Measurements from ENCODE around the gene WDR47. TPM values are rescaled to one million over a fixed set of nuclear protein-coding genes. Genes with fewer than 3 reads are reported as not detected.
"Not testable (repeated sequence)": the region's sequence is repeated elsewhere in the genome, so short reads cannot be mapped to it uniquely, and the experiment has no call there.

The WDR47 gene
- total RNA-seq, 2 experiments from 2014 or later, result 8.2 to 8.8 TPM

DNA sequence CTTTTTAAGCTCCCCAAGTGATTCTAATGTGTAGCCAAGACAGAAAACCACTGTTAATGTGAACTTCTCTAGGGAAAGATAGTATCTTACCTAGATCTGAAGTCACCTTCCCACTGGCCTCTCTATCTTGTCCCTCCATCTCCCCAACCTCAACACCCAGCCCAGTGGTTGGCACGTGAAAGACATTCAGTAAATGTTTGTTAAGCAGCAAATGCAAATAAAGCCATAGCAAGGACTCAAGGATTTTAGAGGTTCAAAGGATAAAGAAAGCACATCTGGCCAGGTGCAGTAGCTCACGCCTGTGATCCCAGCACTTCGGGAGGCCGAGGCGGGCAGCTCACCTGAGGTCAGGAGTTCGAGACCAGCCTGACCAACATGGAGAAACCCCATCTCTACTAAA lies 88.5 kb downstream of the WDR47 start:
- DNase-seq, result no peak
- H3K9me3 Mint-ChIP-seq, result peaks cover 5% of the 10 kb centered on the region
- CTCF ChIA-PET, result interaction anchor here (1.0 to 2.0 kb wide), 3 partner anchors 9 to 209 kb away, joined by 3 to 8 read pairs (median 4); partner anchors contain the start of gene CLCC1
- POLR2A ChIA-PET, result no interaction called here
- H3K4me3 Mint-ChIP-seq, result no peak overlapping the region
- H3K27me3 Mint-ChIP-seq, result peaks cover 5% of the 10 kb centered on the region
- H3K36me3 Mint-ChIP-seq (ENCODE audit: low read depth), result peaks cover 42% of the 10 kb centered on the region
- no peak overlapping the region for H3K27ac Mint-ChIP-seq
- peaks cover 36% of the 10 kb centered on the region for H3K4me1 Mint-ChIP-seq

DNA sequence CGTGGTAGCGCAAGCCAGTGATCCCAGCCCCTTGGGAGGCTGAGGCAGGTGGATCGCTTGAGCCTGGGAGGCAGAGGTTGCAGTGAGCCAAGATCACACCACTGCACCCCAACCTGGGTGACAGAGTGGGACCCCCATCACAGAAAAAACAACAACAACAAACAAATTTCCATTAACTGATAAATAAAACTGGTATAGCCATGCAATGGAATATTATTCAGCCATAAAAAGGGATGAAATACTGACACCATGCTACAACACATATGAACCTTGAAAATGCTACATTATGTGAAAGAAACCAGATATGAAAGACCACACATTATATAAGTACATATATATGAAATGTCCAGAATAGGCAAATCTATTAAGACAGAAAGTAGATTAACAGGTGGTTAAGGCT lies 90.7 kb downstream of the WDR47 start:
- H3K27ac Mint-ChIP-seq, result no peak overlapping the region
- no peaks in the 10 kb centered on the region for H3K27me3 Mint-ChIP-seq
- H3K4me1 Mint-ChIP-seq, result peaks cover 20% of the 10 kb centered on the region
- peaks cover 5% of the 10 kb centered on the region for H3K9me3 Mint-ChIP-seq
- CTCF ChIA-PET, result interaction anchor here (1.9 kb wide), 1 partner anchor 10 kb away, joined by 9 read pairs; no protein-coding TSS in a partner anchor
- peaks cover 34% of the 10 kb centered on the region for H3K36me3 Mint-ChIP-seq (ENCODE audit: low read depth)
- no peak overlapping the region for H3K4me3 Mint-ChIP-seq
- POLR2A ChIA-PET, result interaction anchor here (0.7 kb wide), 1 partner anchor 20 kb away, joined by 10 read pairs; no protein-coding TSS in a partner anchor
- no peak for DNase-seq

DNA sequence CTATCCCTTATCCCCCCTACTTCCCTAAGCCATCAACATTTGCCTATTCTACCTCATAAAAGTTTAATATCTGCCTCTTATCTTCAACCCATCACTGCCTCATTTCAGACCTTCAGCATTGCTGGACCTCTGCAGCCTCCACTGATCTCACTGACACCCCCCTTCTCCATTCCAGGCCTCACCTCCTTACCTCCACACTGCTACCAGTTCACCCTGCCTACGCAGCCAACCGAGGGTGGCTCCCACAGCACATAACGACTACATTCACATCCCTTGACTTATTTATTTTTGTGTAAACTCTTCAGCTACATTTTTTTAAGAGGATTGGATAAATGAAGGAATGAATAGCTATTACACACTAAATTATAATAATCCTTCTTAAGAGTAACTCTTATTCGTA lies 92.9 kb downstream of the WDR47 start:
- DNase-seq, result no peak
- Mint-ChIP-seq H3K4me3 (no peak overlapping the region), H3K27me3 (no peaks in the 10 kb centered on the region), H3K36me3 (ENCODE audit: low read depth) (peaks cover 21% of the 10 kb centered on the region), H3K4me1 (peaks cover 11% of the 10 kb centered on the region), H3K9me3 (no peaks in the 10 kb centered on the region), H3K27ac (no peak overlapping the region)
- CTCF ChIA-PET, result interaction anchor here (0.7 to 1.3 kb wide), 3 partner anchors 14 to 151 kb away, joined by 3 to 4 read pairs (median 3); no protein-coding TSS in a partner anchor
- POLR2A ChIA-PET, result interaction anchor here (0.7 kb wide), 1 partner anchor 476 kb away, joined by 10 read pairs; no protein-coding TSS in a partner anchor

DNA sequence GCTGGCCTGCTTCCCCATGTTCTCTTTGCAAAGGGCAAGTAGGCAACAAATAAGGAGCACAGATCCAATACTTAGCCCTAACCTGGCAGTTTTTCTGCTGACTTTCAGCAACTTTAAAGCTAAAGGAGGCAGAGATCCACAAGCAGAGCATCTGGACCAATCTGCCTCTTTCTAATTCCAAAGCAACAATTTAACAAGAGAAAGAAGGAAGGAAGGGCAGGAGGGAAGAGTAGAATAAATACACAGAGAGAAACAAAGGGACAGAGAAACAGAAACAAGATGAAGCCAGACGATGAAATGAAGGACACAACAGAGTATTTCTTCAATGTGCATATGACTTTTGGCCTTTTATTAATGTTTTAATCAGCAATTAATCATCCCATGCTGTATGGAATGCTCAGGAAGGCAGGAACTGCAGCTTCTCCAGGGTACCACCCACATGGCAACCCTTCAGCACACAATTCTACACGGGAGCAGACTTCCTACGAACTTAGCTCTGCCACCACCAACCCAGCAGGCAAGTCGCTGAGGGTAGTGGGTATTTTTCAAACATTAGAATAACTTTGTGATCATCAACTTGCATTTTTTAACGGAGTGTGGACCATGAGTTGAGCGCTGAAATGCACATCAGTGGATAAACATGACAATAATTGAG lies 93.9 kb downstream of the WDR47 start:
- Mint-ChIP-seq H3K27me3 (no peaks in the 10 kb centered on the region), H3K4me3 (no peak overlapping the region), H3K9me3 (no peaks in the 10 kb centered on the region), H3K36me3 (ENCODE audit: low read depth) (peaks cover 21% of the 10 kb centered on the region), H3K4me1 (peaks cover 10% of the 10 kb centered on the region), H3K27ac (no peak overlapping the region)
- POLR2A ChIA-PET, result no interaction called here
- no peak for DNase-seq
- CTCF ChIA-PET, result interaction anchor here (0.9 to 1.3 kb wide), 3 partner anchors 8 to 152 kb away, joined by 3 read pairs; no protein-coding TSS in a partner anchor

DNA sequence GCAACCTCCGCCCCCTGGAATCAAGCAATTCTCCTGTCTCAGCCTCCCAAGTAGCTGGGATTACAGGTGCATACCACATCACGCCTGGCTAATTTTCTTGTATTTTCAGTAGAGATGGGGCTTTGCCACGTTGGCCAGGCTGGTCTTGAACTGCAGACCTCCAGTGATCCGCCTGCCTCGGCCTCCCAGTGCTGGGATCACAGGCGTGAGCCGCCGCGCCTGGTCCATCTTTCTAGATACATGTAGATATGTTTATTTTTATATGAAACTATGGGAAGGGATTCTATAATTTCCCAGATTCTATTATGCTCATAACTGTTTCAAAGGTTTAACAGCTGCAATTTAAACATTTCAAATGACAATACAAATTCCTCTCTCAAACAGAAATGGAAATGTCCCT lies 105.7 kb downstream of the WDR47 start:
- no peak for DNase-seq
- POLR2A ChIA-PET, result no interaction called here
- CTCF ChIA-PET, result interaction anchor here (1.1 kb wide), 1 partner anchor 13 kb away, joined by 3 read pairs; no protein-coding TSS in a partner anchor
- Mint-ChIP-seq H3K27ac (no peak overlapping the region), H3K27me3 (no peaks in the 10 kb centered on the region), H3K4me3 (no peak overlapping the region), H3K4me1 (no peaks in the 10 kb centered on the region), H3K36me3 (ENCODE audit: low read depth) (peaks cover 39% of the 10 kb centered on the region), H3K9me3 (no peaks in the 10 kb centered on the region)

DNA sequence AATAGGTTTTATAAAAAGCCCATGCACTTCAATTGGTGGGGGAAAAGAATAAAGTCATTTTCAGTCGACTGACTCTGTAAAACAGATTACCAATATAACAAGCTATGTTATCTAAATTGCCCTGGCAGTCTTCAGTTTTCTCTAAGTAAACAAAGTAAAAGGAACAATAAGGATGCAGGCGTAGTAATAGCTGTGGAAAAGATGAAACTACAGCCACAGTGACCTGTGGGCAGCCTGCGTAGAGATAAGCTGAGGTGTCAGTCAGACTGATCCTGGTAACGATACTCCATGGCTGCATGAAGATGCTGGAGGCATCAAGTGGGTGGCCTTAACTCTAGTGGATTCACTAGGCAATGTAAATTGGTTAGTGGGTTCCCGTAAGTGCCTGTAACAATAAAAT lies 108.0 kb downstream of the WDR47 start:
- H3K36me3 Mint-ChIP-seq (ENCODE audit: low read depth), result peaks cover 48% of the 10 kb centered on the region
- no peaks in the 10 kb centered on the region for H3K27me3 Mint-ChIP-seq
- no peaks in the 10 kb centered on the region for H3K4me1 Mint-ChIP-seq
- ChIA-PET POLR2A (no interaction called here), CTCF (interaction anchor here (0.9 kb wide), 1 partner anchor 8 kb away, joined by 3 read pairs; no protein-coding TSS in a partner anchor)
- no peak overlapping the region for H3K4me3 Mint-ChIP-seq
- H3K9me3 Mint-ChIP-seq, result no peaks in the 10 kb centered on the region
- no peak overlapping the region for H3K27ac Mint-ChIP-seq
- DNase-seq, result no peak

DNA sequence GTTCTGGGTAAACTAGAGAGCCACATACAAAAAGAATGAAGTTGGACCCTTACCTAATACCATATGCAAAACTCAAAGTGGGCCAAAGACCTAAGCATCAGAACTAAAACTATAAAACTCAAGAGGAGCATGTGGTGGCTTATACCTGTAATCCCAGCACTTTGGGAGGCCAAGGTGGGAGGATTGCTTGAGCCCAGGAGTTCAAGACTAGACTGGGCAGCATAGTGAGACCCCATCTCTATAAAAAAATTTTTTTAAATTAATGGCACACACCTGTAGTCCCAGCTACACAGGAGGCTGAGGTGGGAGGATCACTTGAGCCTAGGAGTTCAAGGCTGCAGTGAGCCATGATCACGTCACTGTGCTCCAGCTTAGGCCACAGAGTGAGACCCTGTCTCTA lies 114.3 kb downstream of the WDR47 start:
- POLR2A ChIA-PET, CTCF ChIA-PET: not testable (repeated sequence)
- peaks cover 31% of the 10 kb centered on the region for H3K36me3 Mint-ChIP-seq (ENCODE audit: low read depth)

DNA sequence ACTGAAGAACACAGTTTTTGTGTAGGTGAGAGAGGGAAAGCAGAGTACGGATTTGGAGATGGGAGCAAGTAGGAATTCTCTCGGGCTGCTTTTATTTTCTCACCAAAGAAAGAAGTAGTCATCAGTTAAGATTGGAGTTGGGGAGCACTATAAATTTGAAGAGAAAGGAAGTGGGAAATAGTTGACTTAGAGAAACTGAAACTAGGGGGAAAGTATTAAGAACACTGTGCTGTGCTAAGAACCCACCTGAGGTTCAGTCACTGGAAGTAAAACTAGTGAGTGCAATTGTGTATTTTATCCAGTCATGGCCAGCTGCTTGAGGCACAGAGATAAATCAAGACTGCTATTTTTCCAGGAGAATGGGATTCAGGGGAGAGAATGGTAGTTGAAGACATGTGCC lies 116.0 kb downstream of the WDR47 start:
- POLR2A ChIA-PET, result no interaction called here

More for the DNA sequence above, 114.3 kb downstream of the WDR47 start:
- not testable (repeated sequence) for H3K27ac Mint-ChIP-seq, H3K4me3 Mint-ChIP-seq, H3K4me1 Mint-ChIP-seq, DNase-seq, H3K9me3 Mint-ChIP-seq, H3K27me3 Mint-ChIP-seq

More for the DNA sequence above, 116.0 kb downstream of the WDR47 start:
- no peak overlapping the region for H3K4me3 Mint-ChIP-seq
- H3K36me3 Mint-ChIP-seq (ENCODE audit: low read depth), result peaks cover 31% of the 10 kb centered on the region
- CTCF ChIA-PET, result interaction anchor here (1.7 kb wide), 1 partner anchor 9 kb away, joined by 3 read pairs; no protein-coding TSS in a partner anchor
- H3K27ac Mint-ChIP-seq, result no peak overlapping the region
- no peaks in the 10 kb centered on the region for H3K27me3 Mint-ChIP-seq
- H3K9me3 Mint-ChIP-seq, result no peaks in the 10 kb centered on the region
- DNase-seq, result no peak
- no peaks in the 10 kb centered on the region for H3K4me1 Mint-ChIP-seq

Other genes with a start within 250 kb of the WDR47 start
- gene AKNAD1, start 185.0 kb downstream of the WDR47 start, total RNA-seq, result not detected
- gene GPSM2, start 165.1 kb downstream of the WDR47 start, total RNA-seq, result 10 to 100 TPM; 44.8 to 52.0 TPM
- 10 to 100 TPM; 18.7 to 20.4 TPM for gene CLCC1, start 78.6 kb downstream of the WDR47 start, total RNA-seq
- gene TAF13, start 33.9 kb upstream of the WDR47 start, total RNA-seq, result 10 to 100 TPM; 16.0 to 17.5 TPM
- gene TMEM167B, start 48.7 kb upstream of the WDR47 start, total RNA-seq, result 10 to 100 TPM; 27.6 to 29.1 TPM
- 1 to 10 TPM; 6.3 TPM for gene ELAPOR1, start 72.0 kb upstream of the WDR47 start, total RNA-seq
- 100 to 1,000 TPM; 138 to 140 TPM for gene SARS1, start 171.8 kb upstream of the WDR47 start, total RNA-seq
- 1 to 10 TPM; 5.2 to 5.3 TPM for gene CELSR2, start 207.4 kb upstream of the WDR47 start, total RNA-seq
- 10 to 100 TPM; 32.7 to 34.5 TPM for gene PSRC1, start 241.0 kb upstream of the WDR47 start, total RNA-seq

Measured in activated CD4-positive, alpha-beta T cell treated with anti-CD3 and anti-CD28 coated beads, Interleukin-2, amount 10 ng/mL, durations not matched to agents 7 days and 5 days (primary cell).